ENCODE data around the gene LGI4.
"Not testable (repeated sequence)": the region's sequence is repeated elsewhere in the genome, so short reads cannot be mapped to it uniquely, and the experiment has no call there.

Gene LGI4

GRCh38 chr19:35141837-35142605 is 7.2 kb upstream of the LGI4 start:
- DNase-seq (ENCODE audit: low spot score) = no peak

GRCh38 chr19:35140962-35141836 is 6.3 kb upstream of the LGI4 start:
- DNase-seq (ENCODE audit: low spot score) = peak; percentile 91

- DNase-seq (ENCODE audit: low spot score) = no peak
Observed at GRCh38 chr19:35140207-35140961, 5.5 kb upstream of the LGI4 start.

GRCh38 chr19:35138305-35138892 is 3.5 kb upstream of the LGI4 start, which contains the start of gene FXYD1:
Gene FXYD1, plus strand, starts transcription at chr19:35138824. Its CDS starts 1,256 bp downstream, at chr19:35140080.
- peak; percentile 89 for DNase-seq (ENCODE audit: low spot score)

DNA sequence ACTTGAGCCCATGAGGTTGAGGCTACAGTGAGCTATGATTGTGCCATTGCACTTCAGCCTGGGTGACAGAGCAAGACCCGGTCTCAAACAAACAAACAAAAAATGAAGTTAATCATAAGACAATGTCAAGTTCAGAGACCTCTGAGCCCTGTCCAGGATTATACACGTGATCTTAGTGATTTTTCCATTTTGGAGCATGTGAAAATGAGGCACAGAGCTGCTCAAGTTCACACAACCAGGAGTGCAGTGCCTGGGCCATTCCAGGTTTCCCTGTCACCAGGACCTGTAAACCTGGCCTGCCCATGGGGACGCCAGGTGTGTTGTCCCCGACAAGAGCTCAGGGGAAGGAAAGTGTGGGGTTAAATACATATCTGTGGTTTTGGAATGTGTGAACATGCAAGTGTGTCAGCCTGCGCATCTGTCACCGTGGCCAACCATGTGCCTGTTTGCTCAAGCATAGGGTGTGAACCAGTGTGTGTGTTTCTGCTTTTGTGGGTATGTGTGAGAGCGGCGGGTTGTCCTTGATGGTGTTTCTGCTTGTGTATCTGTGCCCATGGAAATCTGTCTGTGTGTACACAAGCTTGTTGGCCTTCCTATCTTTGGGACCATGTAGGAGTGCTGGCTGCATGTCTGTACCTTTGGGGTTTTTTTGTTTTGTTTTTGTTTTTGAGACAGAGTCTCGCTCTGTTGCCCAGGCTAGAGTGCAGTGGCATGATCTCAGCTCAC is 2.3 kb upstream of the LGI4 start:
- no peak for DNase-seq (ENCODE audit: low spot score)

GRCh38 chr19:35136231-35136630 is 1.4 kb upstream of the LGI4 start:
- DNase-seq (ENCODE audit: low spot score) = no peak

DNA sequence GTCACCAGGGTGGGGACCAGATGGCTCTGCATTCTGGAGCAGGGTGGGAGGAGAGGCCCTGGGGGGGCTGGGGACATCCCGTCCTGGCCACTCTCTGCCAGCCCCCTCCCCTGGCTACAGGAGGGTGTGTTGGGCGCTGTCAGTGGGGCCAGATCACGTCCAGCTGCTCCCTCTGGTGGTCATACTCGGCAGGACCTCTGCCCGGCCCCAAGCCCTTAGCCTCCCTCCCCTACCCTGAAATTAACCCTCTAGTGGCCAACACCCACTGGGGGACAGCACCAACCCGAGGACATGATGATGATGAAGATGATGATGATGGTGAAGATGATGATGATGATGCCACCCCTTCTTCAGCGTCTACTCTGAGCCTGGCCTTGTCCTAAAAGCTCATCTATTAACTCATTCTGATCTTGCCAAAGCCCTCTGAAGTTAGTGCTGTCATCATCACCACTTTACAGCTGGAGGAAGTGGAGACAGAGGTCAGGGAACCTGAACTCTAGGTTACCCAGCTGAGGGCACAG is 590 bp upstream of the LGI4 start:
- peak; percentile 86 for DNase-seq (ENCODE audit: low spot score)

DNA sequence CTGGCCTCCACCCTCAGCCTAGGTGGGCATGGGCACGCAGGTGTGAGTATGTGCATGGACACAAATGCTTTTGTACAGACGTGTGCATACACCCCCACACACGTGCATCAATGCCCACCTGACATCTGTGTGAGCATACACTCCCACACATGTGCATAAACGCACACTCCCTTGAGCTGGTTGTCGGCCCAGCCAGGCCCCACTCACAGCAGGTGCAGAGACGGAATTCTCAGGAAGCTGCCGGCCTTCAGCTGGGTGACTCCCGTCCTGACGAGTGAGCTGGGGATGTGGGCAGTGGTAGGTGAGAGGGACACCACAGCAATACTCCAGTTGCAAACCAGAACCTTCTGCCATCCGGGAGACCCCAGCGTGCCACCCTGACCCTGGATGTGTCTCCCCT is 1.0 kb downstream of the LGI4 start:
- no peak for DNase-seq (ENCODE audit: low spot score)

DNA sequence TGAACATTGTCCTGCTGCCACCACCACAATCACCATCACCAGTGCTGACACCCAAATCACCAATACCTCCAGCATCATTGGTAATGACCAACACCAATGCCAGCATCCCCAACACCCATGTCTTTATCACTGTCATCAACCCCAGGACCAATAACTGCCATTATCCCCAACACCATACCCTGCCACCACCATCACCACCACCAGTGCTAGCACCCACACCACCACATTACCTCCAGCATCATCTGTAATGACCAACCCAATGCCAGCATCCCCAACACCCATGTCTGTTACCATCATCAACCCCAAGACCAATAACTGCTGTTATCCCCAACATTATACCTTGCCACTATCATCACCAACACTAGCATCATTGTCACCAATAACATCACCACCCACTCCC is 2.6 kb downstream of the LGI4 start:
- DNase-seq (ENCODE audit: low spot score) = no peak

GRCh38 chr19:35130761-35131720 is 3.8 kb downstream of the LGI4 start:
- DNase-seq (ENCODE audit: low spot score) = no peak

DNA sequence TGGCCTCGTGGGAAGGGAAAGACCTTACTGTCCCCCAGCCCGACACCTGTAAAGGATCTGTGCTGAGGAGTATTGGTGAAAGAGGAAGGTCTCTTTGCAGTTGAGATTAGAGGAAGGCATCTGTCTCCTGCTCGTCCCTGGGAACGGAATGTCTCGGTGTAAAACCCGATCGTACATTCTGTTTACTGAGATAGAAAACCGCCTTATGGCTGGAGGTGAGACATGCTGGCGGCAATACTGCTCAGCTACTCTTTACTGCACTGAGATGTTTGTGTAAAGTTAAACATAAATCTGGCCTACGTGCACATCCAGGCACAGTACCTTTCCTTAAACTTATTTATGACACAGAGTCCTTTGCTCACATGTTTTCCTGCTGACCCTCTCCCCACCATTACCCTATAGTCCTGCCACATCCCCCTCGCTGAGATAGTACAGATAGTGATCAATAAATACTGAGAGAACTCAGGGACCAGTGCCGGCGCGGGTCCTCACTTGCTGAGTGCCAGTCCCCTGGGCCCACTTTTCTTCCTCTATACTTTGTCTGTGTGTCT is 5.1 kb downstream of the LGI4 start:
- not testable (repeated sequence) for DNase-seq (ENCODE audit: low spot score)

GRCh38 chr19:35128398-35129057 is 6.3 kb downstream of the LGI4 start:
- no peak for DNase-seq (ENCODE audit: low spot score)

DNA sequence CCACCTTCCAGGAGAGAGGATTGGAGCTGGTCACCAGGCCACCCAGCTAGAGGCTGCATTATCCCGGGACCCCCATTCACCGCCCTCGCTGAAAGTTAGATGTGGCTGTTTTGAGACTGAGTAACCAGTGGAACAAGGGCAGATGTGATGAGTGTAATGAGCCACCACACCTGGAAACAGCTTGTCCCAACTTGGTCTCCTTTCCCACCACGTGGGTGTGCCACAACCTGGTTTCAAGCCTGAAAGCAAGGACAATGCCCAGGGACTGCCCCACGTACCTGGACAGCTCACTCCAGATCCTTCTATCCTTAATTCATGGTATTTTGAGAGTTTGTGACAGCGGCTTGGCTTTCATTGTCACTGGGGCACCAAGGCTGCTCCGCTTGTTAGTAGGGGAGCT is 7.0 kb downstream of the LGI4 start:
- DNase-seq (ENCODE audit: low spot score) = no peak

DNA sequence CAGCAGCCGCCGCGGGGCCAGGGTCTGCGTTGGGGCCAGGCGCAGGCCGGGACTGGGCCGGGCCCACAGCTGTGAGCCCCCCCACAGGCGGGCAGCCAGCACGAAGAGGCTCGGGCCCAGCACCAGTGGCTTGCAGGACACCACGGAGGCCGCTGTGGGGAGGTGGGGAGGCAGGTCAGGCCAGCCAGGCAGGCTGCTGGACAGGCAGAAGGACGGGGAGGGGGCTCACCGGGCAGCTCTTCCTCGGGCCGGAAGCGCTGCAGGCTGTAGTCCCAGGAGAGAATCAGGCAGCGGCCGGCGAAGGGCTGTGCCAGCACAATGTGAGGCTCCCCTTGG is 8.3 kb downstream of the LGI4 start:
- no peak for DNase-seq (ENCODE audit: low spot score)

DNA sequence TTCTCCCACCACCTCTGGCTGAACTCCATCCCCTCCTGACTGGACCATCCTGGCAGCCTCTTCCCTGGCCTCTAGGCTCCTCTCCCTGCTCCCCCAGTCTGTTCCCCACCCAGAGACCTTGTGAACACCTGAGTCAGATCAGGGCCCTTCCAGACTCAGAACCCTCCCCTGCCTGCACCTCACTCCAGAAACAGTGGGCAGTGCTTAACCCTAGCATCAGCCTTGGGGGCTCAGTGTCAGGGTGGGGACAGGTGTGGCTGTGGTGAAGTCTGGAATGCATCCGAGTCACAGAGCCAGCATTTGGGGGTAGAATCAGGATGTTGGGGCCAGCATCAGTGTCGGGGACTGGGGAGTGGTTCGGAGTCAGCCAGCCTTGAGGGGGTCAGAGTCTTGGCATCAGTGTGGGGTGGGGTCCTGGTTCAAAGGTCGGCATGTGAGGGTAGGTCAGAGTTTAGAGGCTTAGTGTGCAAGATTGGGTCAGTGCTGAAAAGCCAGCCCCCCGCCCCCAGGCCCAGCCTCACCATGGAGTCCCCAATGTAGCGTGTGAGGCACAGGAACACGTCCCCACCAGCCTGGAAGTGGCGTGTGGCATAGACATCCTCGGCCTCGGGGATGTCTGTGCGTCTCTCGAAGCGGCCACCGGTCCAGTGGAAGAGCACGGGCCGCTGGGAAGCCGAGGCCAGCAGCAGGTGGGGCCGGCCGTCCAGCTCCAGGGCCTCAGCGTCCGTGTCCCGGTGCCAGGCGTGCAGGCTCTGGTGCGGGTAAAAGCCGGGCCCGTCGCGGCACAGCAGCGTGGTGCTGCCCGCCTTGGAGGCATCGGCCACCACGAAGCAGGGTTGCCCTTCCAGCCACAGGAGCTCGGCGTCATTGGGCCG is 8.9 kb downstream of the LGI4 start:
- DNase-seq (ENCODE audit: low spot score) = no peak

DNA sequence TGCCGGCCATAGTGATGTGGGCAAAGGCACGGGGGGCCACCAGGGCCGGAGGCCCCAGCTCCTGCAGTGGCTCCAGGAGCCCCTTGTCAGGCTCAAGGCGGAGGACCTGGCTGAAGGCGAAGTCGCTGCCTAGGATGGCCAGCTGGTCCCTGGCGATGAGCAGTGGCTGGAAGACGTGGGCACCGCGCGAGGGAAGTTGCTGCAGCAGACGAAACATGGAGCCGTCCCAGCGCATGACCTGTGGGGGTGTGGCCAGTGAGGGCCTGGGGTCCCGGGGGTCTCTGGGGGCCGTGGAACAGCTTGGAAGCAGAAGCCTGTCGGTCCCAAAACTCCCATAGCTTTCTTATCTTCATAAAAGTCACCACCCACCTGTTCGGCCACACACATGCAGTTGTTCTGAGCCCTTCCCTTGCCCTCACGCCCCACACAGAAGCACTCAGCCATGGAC is 9.6 kb downstream of the LGI4 start:
- no peak for DNase-seq (ENCODE audit: low spot score)

DNA sequence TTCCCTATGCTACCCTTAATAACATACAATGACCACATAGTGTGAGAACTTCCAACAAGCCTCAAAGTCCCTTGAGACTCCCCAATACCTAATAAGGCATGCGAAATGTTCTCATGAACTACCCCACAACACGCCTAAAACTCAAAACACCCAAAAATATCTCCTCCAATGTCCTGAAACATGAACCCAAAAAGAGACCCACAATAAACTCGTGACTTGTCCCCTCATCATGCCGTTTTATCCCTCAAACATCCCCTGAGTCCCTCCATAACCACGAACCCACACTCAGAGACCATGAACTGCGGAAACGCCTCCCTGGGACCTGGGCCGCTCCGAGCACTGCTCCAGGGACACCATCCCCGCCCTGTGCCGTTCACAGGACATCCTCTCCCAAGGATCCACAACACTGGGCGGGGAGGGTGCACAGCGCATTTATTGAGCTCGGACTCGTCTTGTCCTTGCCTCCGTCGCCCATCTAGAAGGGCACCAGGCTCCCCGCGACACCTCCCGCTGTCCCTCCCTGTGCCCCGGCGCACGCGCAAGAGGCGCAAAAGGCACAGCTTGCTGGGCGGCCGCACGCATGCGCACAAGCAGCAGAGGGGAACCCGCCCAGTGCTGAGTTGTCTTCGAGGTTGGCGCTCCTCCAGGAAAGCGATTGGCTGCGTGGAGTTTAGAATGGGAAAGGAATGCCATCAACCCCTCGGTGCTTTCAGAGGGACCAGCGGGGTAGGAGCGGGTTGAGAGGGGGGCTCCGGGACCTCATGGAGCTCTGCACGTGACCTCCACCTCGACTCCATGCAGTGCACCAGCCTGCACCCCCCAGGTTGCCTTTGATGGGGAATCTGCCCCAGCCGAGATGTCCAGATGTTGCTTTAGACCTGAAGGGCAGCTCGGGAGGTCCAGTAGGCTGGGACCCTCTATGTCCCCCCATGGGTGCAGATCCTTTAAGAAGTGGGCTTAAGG is 10.5 kb downstream of the LGI4 start:
- peak; percentile 94 for DNase-seq (ENCODE audit: low spot score)
